Measurements from ENCODE around the gene IL12RB1. TPM values are rescaled to one million over a fixed set of nuclear protein-coding genes. Genes with fewer than 3 reads are reported as not detected.

The IL12RB1 gene
- total and polyA plus RNA-seq, 10 of the 15 experiments (the other 5 are each of a cell fraction or from before 2014, with no cell fraction given), result 2.8 to 29.9 (median 17.6) TPM

Other genes with a start within 250 kb of the IL12RB1 start
Only the 7 nearest of the 15 such genes appear.
- 0.40 and 0.60 TPM in 2 replicates for gene KCNN1, start 119.8 kb downstream of the IL12RB1 start, total RNA-seq (2014; rRNA removed)
- 0.09 and 0.14 TPM in 2 replicates for gene KCNN1, start 119.8 kb downstream of the IL12RB1 start, total RNA-seq (2014; rRNA removed; fragmentation: Illumina TruSeq; extraction: Trizol)
- 0.43 and 0.87 TPM in 2 replicates for gene KCNN1, start 119.8 kb downstream of the IL12RB1 start, total RNA-seq (2021)
- 0.45 and 0.95 TPM in 2 replicates for gene KCNN1, start 119.8 kb downstream of the IL12RB1 start, polyA plus RNA-seq (2011; rRNA removed)
- 0.04 and 0.10 TPM in 2 replicates for gene KCNN1, start 119.8 kb downstream of the IL12RB1 start, polyA plus RNA-seq (2014; fragmentation: Illumina TruSeq; extraction: Trizol)
- under 1 TPM in 1 of 2 experiments, not detected in 1; 0.02 TPM for gene KCNN1, start 119.8 kb downstream of the IL12RB1 start, polyA plus RNA-seq (2014; fragmentation: Nextera tagmentation; extraction: Ambion mirVana)
- gene KCNN1, start 119.8 kb downstream of the IL12RB1 start, polyA plus RNA-seq (2014; rRNA removed), result 0.13 and 0.31 TPM in 2 replicates
- gene KCNN1, start 119.8 kb downstream of the IL12RB1 start, polyA plus RNA-seq (2016; fragmentation: Nextera tagmentation; extraction: Ambion mirVana), result under 1 TPM; 0.16 TPM
- 6.8 and 8.8 TPM in 2 replicates for gene ARRDC2, start 78.8 kb downstream of the IL12RB1 start, total RNA-seq (2014; rRNA removed)
- gene ARRDC2, start 78.8 kb downstream of the IL12RB1 start, total RNA-seq (2014; rRNA removed; fragmentation: Illumina TruSeq; extraction: Trizol), result 5.5 TPM in 2 replicates
- 9.3 and 10.1 TPM in 2 replicates for gene ARRDC2, start 78.8 kb downstream of the IL12RB1 start, total RNA-seq (2021)
- gene ARRDC2, start 78.8 kb downstream of the IL12RB1 start, polyA plus RNA-seq (2011; rRNA removed), result 4.4 and 5.2 TPM in 2 replicates
- 4.3 and 4.7 TPM in 2 replicates for gene ARRDC2, start 78.8 kb downstream of the IL12RB1 start, polyA plus RNA-seq (2014; fragmentation: Illumina TruSeq; extraction: Trizol)
- 1 to 10 TPM in 1 of 2 experiments, under 1 TPM in 1; 0.48 to 1.1 TPM for gene ARRDC2, start 78.8 kb downstream of the IL12RB1 start, polyA plus RNA-seq (2014; fragmentation: Nextera tagmentation; extraction: Ambion mirVana)
- 9.6 and 11.1 TPM in 2 replicates for gene ARRDC2, start 78.8 kb downstream of the IL12RB1 start, polyA plus RNA-seq (2014; rRNA removed)
- gene ARRDC2, start 78.8 kb downstream of the IL12RB1 start, polyA plus RNA-seq (2016; fragmentation: Nextera tagmentation; extraction: Ambion mirVana), result 1 to 10 TPM; 1.1 to 2.7 TPM
- 6.1 and 6.4 TPM in 2 replicates for gene MAST3, start 10.8 kb upstream of the IL12RB1 start, total RNA-seq (2014; rRNA removed)
- gene MAST3, start 10.8 kb upstream of the IL12RB1 start, total RNA-seq (2014; rRNA removed; fragmentation: Illumina TruSeq; extraction: Trizol), result 2.7 and 3.0 TPM in 2 replicates
- gene MAST3, start 10.8 kb upstream of the IL12RB1 start, total RNA-seq (2021), result 21.5 and 22.2 TPM in 2 replicates
- gene MAST3, start 10.8 kb upstream of the IL12RB1 start, polyA plus RNA-seq (2011; rRNA removed), result 1.9 and 4.5 TPM in 2 replicates
- gene MAST3, start 10.8 kb upstream of the IL12RB1 start, polyA plus RNA-seq (2014; fragmentation: Illumina TruSeq; extraction: Trizol), result 2.8 and 5.3 TPM in 2 replicates
- 1 to 10 TPM; 3.5 to 8.5 TPM for gene MAST3, start 10.8 kb upstream of the IL12RB1 start, polyA plus RNA-seq (2014; fragmentation: Nextera tagmentation; extraction: Ambion mirVana)
- gene MAST3, start 10.8 kb upstream of the IL12RB1 start, polyA plus RNA-seq (2014; rRNA removed), result 9.7 and 11.8 TPM in 2 replicates
- gene MAST3, start 10.8 kb upstream of the IL12RB1 start, polyA plus RNA-seq (2016; fragmentation: Nextera tagmentation; extraction: Ambion mirVana), result 10 to 100 TPM in 1 of 2 experiments, 1 to 10 TPM in 1; 9.7 to 10.5 TPM
- gene PIK3R2, start 66.2 kb upstream of the IL12RB1 start, total RNA-seq (2014; rRNA removed), result 6.3 and 8.0 TPM in 2 replicates
- gene PIK3R2, start 66.2 kb upstream of the IL12RB1 start, total RNA-seq (2014; rRNA removed; fragmentation: Illumina TruSeq; extraction: Trizol), result 1.9 and 3.9 TPM in 2 replicates
- 22.6 and 23.3 TPM in 2 replicates for gene PIK3R2, start 66.2 kb upstream of the IL12RB1 start, total RNA-seq (2021)
- gene PIK3R2, start 66.2 kb upstream of the IL12RB1 start, polyA plus RNA-seq (2011; rRNA removed), result 2.9 and 6.4 TPM in 2 replicates
- 0.73 and 3.4 TPM in 2 replicates for gene PIK3R2, start 66.2 kb upstream of the IL12RB1 start, polyA plus RNA-seq (2014; fragmentation: Illumina TruSeq; extraction: Trizol)
- gene PIK3R2, start 66.2 kb upstream of the IL12RB1 start, polyA plus RNA-seq (2014; fragmentation: Nextera tagmentation; extraction: Ambion mirVana), result under 1 TPM; 0.26 to 0.75 TPM
- gene PIK3R2, start 66.2 kb upstream of the IL12RB1 start, polyA plus RNA-seq (2014; rRNA removed), result 5.2 and 5.8 TPM in 2 replicates
- 1 to 10 TPM; 1.1 TPM for gene PIK3R2, start 66.2 kb upstream of the IL12RB1 start, polyA plus RNA-seq (2016; fragmentation: Nextera tagmentation; extraction: Ambion mirVana)
- gene IFI30, start 86.9 kb upstream of the IL12RB1 start, total RNA-seq (2014; rRNA removed), result 747 and 845 TPM in 2 replicates
- 221 and 225 TPM in 2 replicates for gene IFI30, start 86.9 kb upstream of the IL12RB1 start, total RNA-seq (2014; rRNA removed; fragmentation: Illumina TruSeq; extraction: Trizol)
- 301 and 314 TPM in 2 replicates for gene IFI30, start 86.9 kb upstream of the IL12RB1 start, total RNA-seq (2021)
- gene IFI30, start 86.9 kb upstream of the IL12RB1 start, polyA plus RNA-seq (2011; rRNA removed), result 232 and 365 TPM in 2 replicates
- 147 and 257 TPM in 2 replicates for gene IFI30, start 86.9 kb upstream of the IL12RB1 start, polyA plus RNA-seq (2014; fragmentation: Illumina TruSeq; extraction: Trizol)
- 1,000 to 10,000 TPM; 1,054 to 1,112 TPM for gene IFI30, start 86.9 kb upstream of the IL12RB1 start, polyA plus RNA-seq (2014; fragmentation: Nextera tagmentation; extraction: Ambion mirVana)
- 492 and 678 TPM in 2 replicates for gene IFI30, start 86.9 kb upstream of the IL12RB1 start, polyA plus RNA-seq (2014; rRNA removed)
- gene IFI30, start 86.9 kb upstream of the IL12RB1 start, polyA plus RNA-seq (2016; fragmentation: Nextera tagmentation; extraction: Ambion mirVana), result 100 to 1,000 TPM; 445 to 456 TPM
- 26.7 and 32.0 TPM in 2 replicates for gene MPV17L2, start 106.3 kb upstream of the IL12RB1 start, total RNA-seq (2014; rRNA removed)
- 13.6 and 15.4 TPM in 2 replicates for gene MPV17L2, start 106.3 kb upstream of the IL12RB1 start, total RNA-seq (2014; rRNA removed; fragmentation: Illumina TruSeq; extraction: Trizol)
- gene MPV17L2, start 106.3 kb upstream of the IL12RB1 start, total RNA-seq (2021), result 17.9 and 19.9 TPM in 2 replicates
- 7.1 and 17.1 TPM in 2 replicates for gene MPV17L2, start 106.3 kb upstream of the IL12RB1 start, polyA plus RNA-seq (2011; rRNA removed)
- gene MPV17L2, start 106.3 kb upstream of the IL12RB1 start, polyA plus RNA-seq (2014; fragmentation: Illumina TruSeq; extraction: Trizol), result 10.4 and 25.9 TPM in 2 replicates
- gene MPV17L2, start 106.3 kb upstream of the IL12RB1 start, polyA plus RNA-seq (2014; fragmentation: Nextera tagmentation; extraction: Ambion mirVana), result 1 to 10 TPM; 5.1 to 7.7 TPM
- 39.4 and 44.5 TPM in 2 replicates for gene MPV17L2, start 106.3 kb upstream of the IL12RB1 start, polyA plus RNA-seq (2014; rRNA removed)
- gene MPV17L2, start 106.3 kb upstream of the IL12RB1 start, polyA plus RNA-seq (2016; fragmentation: Nextera tagmentation; extraction: Ambion mirVana), result 10 to 100 TPM; 46.2 to 57.2 TPM
- 0.98 and 1.2 TPM in 2 replicates for gene RAB3A, start 117.1 kb upstream of the IL12RB1 start, total RNA-seq (2014; rRNA removed)
- gene RAB3A, start 117.1 kb upstream of the IL12RB1 start, total RNA-seq (2014; rRNA removed; fragmentation: Illumina TruSeq; extraction: Trizol), result 0.51 and 0.67 TPM in 2 replicates
- gene RAB3A, start 117.1 kb upstream of the IL12RB1 start, total RNA-seq (2021), result 2.9 and 3.5 TPM in 2 replicates
- 1.3 and 2.8 TPM in 2 replicates for gene RAB3A, start 117.1 kb upstream of the IL12RB1 start, polyA plus RNA-seq (2011; rRNA removed)
- gene RAB3A, start 117.1 kb upstream of the IL12RB1 start, polyA plus RNA-seq (2014; fragmentation: Illumina TruSeq; extraction: Trizol), result 0.54 and 1.1 TPM in 2 replicates
- gene RAB3A, start 117.1 kb upstream of the IL12RB1 start, polyA plus RNA-seq (2014; fragmentation: Nextera tagmentation; extraction: Ambion mirVana), result under 1 TPM in 1 of 2 experiments, not detected in 1; 0.07 TPM
- 1.0 and 2.5 TPM in 2 replicates for gene RAB3A, start 117.1 kb upstream of the IL12RB1 start, polyA plus RNA-seq (2014; rRNA removed)
- gene RAB3A, start 117.1 kb upstream of the IL12RB1 start, polyA plus RNA-seq (2016; fragmentation: Nextera tagmentation; extraction: Ambion mirVana), result 1 to 10 TPM; 1.6 to 2.0 TPM

Data from GM12878 (cell line).